LNCAP (cell line): Measurements from ENCODE around the gene RNF151.

Experiments
- TF ChIP-seq, protein P1 (sequence below): fragments of 450-650 bp; IDR thresholded peaks from 2 replicates; pipeline ENCODE4 v1.5.1; 2017; ENCODE audit warnings: mild to moderate bottlenecking

Gene RNF151

DNA sequence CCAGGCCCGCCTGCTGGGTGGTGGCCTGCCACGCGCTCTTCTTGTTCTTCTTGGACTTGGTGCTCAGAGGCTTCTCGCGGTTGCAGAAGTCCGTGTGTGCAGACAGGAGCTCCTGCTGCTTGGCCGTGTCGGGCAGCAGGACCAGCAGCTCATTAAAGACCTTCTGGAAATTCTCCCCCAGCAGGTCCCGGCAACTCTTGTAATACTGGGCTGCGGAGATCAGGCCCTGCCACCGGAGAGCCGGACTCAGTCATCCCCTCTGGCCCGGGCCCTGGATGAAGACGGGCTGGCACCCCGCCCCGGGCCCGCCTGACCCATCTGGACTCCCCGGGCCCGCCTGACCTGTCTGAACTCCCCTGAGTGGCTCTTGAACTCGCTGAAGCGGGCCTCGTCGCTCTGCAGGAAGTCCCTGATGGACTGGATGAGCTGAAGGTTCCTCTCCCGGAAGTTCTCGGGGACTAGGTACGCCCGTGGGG lies 31.7 kb downstream of the RNF151 start:
- TF ChIP-seq, protein P1, sequence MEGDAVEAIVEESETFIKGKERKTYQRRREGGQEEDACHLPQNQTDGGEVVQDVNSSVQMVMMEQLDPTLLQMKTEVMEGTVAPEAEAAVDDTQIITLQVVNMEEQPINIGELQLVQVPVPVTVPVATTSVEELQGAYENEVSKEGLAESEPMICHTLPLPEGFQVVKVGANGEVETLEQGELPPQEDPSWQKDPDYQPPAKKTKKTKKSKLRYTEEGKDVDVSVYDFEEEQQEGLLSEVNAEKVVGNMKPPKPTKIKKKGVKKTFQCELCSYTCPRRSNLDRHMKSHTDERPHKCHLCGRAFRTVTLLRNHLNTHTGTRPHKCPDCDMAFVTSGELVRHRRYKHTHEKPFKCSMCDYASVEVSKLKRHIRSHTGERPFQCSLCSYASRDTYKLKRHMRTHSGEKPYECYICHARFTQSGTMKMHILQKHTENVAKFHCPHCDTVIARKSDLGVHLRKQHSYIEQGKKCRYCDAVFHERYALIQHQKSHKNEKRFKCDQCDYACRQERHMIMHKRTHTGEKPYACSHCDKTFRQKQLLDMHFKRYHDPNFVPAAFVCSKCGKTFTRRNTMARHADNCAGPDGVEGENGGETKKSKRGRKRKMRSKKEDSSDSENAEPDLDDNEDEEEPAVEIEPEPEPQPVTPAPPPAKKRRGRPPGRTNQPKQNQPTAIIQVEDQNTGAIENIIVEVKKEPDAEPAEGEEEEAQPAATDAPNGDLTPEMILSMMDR = no peak

DNA sequence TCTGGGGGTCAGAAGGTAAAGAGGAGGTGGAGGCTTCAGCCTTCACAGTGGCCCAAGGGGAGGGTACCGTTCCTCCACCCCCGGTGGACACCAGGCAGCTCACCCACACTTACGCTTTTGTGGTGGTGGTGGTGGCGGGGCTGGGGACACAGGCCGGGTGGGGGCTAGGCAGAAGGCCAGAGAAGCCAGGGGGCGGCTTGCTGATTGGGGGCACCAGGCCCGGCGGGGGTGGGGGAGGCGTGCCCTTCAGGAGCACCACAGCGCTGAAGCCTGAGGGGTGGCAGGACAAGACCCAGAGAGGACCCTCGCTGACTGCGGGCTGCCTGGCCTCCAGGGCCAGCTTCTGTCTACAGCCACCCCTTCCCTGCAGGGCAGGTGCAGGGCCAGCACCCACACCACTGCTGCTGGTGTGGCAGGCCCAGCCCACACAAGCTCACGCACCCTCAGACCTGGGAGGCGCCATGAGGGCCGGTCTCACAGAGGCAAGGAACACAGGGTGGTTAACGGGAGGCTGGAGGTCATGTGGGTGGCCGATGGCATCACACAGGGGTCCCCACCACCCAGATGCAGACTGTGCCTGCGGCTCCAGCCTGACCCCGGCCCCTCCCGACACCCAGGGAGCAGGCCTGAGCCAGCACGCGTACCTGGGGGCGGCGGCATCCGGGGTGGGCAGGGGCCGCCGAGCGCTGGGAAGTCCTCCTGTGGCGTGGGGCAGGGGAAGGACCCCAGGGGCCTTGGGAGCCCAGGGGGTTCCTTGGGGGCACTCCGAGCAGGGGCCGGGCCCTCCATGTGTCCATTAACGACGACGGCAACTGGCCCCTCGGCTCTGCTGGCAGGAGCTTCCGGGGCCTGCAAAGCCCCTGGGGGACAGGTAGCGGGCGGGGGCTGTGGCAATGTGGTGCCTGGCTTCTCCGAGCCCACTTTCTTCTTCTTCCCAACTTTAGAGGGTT lies 32.5 kb downstream of the RNF151 start:
- TF ChIP-seq, protein P1 = no peak

DNA sequence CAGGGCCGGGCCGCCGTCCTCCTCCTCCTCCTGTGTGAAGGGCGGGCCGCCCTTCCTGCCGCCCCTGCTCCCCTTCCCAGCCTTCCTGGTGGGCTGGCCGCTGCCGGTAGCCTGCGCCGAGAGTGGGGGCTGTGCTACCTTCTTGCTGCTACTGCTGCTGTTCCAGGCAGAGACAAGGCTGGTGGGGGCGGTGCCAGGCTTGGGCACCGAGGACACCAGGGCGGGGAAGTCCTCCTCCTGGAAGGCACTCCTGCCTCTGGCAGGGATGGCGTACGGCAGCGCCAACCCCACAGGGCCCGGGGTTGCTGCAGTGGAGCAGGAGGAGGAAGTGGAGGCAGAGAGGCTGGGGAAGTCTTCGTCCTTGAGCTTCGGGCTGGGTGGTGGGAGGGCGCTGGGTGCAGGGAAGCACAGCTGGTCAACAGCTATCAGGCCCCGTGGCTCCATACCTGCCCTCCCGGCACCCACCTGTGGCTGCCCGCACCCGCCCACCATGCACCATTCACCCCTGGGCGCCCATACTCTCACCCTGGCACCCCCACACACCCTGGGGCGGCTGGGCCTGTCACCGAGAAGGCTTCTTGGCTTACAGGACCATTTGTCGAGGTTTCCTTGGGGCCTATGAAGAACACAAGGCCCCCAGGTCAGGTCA lies 33.3 kb downstream of the RNF151 start:
- TF ChIP-seq, protein P1 = no peak

DNA sequence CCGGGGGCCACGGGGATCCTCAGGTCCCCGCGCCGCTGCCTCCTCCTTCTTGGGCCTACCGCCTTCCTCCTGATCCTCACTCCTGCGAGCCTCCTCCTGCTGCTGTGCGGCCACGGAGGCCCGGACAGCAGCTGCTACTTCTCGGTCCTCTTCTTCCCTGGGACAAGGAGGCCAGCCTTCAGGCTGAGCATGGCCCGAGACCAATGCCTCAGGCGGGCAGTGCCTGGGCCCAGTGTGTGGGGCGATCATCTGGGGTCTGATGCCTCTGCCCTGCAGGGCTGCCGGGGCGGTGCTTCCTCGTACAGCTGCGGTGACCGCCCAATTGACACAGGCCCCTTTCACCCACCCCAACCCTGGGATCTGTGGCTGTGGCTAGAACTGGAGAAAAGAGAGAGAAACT lies 34.4 kb downstream of the RNF151 start:
- TF ChIP-seq, protein P1 = no peak

DNA sequence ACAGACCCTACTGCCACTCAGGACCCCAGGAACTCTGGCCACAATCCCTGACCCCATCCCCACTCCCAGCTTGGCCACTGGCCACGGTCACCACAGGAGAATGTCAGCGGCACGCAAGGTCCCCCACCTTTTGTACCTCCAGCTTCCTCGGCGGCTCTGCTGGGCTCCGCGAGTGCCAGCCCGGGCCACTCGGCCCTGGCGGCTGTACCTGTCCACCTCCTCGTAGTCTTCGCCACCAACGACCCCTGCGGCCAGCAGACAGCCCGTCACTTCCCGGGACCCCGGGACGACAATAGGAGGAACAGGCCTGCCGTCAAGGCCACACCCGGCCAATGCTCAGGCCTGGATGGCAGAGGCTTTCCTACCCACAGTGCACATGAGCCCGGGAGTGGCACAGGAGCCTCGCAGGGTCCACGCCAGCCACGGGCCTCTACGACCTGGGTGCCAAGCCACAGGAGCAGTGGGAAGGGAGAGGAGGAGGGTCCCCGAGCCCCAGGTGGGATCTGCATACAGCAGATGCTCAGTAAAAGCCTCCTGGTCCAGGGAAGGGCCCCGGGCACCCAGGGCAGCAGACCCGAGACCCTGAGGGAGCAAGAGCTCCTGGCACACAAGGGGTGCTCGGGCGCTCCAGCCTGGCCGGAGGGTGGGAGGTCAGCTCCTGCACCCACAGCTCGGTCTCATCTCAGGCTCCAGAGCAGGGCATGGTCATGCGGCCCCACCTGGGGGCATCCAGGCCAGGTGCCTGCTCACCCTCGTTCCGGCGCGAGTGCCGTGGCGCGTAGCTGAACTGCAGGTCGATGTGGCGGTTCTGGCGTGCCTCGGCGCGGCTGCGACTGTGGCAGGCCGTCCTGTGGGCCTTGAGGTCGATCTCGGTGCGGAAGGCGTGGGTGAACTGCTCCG lies 35.0 kb downstream of the RNF151 start:
- TF ChIP-seq, protein P1 = no peak

DNA sequence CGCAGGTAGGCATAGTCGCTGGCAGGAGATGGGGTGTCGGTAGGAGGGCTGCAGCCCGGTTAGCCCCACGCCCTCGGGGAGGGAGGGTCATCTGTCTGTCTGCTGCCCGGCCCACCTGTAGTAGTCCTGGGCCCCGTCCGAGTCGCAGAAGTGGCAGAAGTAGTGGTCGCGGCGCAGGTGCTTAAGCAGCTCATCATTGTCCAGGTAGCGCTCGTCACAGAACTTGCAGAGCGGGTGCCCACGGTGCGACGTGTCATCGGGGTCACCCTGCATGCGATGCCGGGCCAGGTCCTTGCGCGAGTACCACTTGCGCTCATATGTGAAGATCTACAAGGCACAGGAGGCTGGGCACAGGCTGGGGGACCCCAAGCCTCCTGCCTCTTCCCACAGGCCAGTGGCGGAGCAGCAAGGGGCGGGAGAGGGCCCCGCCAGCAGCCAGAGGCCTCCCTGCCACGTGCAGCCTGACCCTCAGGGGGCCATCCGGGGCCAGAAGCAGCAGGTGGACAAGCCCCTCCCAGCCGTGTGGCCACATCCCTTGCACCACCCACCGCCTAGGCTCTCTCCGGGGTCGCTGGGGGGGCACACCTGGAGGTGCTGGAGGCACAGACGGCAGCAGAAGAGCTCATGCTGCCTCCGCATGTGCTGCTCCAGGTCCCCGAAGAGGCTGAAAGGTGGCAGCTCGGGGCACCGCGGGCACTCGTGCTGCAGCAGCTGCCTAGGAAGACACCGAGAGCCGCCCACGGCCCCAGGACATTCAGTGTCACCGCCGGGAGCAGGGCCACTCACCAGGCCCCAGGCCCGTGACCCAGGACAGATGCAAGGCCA lies 36.0 kb downstream of the RNF151 start:
- TF ChIP-seq, protein P1 = no peak
